HG03095 (cell line): ENCODE results near the gene PMM1.

Experiments used
- ATAC-seq: cut with Tn5 transposase; IDR thresholded peaks from one replicate; pipeline ENCODE4 v1.9.1; 2021; ENCODE audit warnings: moderate library complexity; ENCODE audit not compliant: unreplicated experiment

PMM1 gene

DNA sequence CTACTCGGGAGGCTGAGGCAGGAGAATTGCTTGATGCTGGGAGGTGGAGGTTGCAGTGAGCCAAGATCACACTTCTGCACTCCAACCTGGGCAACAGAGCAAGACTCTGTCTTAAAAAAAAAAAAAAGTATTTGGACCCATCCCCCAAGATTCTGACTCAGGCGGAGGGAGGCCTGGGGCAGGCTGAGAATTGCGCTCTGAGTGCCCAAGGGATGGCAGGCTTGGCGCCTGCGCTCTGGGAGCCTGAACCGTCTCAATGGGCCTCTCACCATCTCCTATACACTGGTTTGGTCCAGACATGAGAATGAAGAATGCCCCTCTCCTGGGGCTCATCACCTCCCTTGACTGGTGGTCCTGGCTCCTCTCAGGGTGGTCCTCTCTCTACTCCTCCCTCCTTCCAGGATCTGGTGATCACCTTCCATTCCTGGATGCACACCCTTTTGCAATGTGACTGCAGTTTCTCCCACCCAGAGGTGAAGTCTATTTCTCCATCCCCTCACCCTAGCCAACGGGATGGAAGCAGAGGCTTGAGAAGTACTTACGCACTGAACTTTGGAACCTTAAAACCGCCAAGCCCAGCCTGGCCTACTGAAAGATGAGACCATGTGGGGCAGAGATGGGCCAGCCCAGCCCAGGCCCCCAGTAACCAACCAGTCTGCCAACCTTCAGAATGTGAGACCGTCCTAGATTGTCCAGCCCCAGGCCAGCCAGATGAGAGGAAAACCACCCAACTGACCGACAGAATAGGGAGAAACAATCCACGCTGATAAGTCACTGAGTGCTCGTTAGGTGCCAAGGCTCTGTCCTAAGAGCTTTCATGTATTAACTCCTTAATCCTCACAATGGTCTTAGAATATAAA, 50.3 kb downstream of the PMM1 start:
- no peak for ATAC-seq

DNA sequence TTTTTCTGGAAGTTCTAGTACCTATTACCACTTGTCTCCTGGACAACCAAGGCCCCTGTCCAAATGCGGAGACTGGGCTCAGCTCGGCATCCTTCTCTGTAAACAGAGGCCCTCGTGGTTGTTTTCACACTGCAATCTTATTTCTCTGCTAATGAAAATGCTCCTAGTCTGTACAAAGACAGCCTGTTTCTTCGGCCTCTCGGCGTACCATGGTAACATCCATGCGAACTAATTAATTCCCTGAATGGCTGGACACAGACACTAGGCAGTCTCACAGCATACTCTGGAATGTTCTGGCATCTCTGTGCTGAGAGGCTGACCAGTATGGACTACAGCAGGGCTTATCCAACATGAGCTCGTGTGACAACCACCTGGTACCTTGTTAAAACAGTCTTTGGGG, 51.1 kb downstream of the PMM1 start:
- no peak for ATAC-seq

DNA sequence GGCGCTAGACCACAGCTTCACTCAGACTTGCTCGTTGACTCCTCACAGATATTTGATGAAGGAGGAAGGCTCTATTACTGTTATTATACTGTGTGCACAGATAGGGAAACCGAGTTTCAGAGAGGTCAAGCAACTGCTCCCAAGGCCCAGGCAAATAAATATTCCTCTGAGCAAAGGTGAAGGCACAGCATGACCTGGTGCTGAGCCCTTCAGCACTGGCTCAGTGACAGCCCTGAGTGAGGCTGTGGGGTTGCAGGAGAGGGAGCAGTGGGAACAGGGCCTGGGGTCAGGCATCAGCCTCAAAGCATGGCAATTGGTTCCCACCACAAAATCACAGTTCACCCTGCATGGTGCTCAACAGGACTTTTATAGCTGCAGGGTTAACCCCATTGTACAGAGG, 52.4 kb downstream of the PMM1 start:
- ATAC-seq: no peak

DNA sequence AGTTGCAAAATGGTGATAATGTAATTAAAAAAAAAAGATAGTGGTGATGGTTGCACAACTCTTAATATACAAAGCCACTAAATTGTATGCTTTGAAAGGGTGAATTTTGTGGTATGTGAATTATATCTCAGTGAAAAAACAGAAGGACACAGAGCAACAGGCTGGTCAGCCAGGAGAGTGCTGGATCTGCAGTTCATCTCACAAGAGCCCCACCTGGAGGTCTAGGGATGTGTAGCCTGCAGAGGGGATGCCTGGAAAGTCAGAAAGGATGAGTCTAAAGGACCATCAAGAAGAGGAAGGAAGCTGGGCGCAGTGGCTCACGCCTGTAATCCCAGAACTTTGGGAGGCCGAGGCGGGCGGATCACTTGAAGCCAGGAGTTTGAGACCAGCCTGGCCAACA, 54.4 kb downstream of the PMM1 start:
- ATAC-seq: no peak

DNA sequence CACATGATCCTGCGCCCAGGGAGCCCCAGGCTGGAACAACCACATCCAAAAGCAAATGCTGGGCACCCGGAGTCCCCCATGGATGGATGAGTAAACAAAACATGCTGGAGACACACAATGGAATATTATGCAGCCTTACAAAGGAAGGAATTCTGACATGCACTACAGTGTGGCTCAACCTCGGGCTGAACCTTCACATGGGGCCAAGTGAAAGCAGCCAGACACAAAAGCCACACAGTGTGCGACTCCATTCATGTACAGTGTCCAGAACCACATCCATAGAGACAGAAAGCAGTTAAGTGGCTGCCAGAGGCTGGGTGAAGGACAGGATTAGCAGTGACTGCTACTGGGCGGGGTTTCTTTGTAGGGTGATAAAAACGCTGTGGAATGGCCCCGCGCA, 55.4 kb downstream of the PMM1 start:
- ATAC-seq: no peak

DNA sequence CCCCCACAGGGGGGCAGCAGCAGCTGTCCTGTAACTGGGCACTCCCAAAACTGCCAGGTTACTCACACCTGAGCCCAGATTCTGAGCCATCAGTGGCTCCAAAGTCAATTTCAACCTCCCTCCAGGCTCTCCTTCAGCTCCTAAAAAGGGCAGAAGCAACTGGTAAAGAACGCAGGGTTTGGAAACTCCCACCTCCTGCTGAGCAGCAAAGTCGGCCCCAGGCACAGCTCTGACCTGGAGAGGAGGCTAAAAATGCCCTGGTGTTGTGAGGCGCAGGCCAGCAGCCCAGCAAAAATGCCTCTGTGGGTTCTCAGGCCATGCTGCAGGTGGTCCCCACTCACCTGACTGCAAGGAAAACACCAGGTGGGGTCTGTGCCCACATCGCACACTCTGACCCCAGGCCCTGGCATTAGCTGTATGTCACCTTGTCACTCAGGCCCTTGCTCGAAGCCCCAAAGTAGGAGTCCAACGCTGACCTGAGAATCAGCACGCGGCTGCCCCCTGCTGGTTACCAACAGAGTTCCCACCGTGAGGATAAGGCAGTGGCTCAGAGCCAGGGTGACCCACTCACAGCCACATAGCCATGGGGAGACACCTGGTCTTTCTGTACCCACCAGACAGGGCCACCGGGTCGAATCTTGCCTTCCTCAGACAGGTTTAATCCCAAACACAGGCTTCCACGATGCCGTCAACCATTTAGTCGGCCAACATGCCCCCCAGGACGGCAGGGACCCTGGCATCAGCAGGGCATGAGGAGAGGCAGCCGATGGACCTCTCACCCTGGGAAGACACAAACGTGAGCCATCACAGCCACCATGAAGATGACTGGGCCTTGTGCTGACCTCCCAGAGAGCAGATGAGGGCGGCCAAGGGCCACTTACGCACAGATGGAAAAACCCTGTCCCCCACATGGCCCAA, 56.5 kb downstream of the PMM1 start:
- no peak for ATAC-seq

DNA sequence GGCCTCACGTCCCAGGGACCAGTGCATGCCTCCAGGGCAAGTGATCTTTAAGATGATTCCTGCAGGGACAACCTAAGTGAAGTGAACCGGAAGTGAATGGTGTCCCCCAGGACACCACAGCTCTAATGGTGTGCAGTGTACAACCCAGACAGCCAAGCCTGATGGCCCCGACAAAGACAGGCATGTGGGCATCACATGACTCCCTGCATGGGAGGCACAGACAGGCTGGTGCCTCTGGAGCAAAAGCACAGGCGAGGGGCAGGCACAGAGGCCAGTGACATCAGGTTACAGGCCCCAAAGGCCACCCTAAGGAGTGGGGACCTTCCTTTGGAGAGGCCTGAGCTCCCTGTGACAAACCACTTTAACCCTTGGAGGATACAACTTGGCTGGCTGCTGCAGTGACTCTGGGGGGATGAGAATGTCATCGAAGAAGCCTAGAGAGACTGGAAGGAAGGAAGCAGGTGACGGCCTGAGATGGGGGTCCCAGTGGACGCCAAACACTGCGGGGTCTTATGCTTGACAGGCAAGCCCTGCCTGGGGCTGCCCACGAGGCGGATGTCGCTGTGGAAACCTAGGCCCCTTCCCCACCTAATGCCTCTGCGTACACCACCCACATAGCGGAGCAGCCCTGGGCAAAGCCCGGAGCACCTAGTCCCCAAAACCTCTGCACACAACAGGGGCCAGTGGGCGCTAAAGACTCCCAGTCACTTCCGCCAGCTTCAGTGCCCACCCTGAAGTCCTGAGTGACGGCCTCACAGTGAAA, 57.7 kb downstream of the PMM1 start:
- ATAC-seq: no peak

GRCh38 chr22:41530890-41531714, 58.5 kb downstream of the PMM1 start:
- ATAC-seq: no peak

DNA sequence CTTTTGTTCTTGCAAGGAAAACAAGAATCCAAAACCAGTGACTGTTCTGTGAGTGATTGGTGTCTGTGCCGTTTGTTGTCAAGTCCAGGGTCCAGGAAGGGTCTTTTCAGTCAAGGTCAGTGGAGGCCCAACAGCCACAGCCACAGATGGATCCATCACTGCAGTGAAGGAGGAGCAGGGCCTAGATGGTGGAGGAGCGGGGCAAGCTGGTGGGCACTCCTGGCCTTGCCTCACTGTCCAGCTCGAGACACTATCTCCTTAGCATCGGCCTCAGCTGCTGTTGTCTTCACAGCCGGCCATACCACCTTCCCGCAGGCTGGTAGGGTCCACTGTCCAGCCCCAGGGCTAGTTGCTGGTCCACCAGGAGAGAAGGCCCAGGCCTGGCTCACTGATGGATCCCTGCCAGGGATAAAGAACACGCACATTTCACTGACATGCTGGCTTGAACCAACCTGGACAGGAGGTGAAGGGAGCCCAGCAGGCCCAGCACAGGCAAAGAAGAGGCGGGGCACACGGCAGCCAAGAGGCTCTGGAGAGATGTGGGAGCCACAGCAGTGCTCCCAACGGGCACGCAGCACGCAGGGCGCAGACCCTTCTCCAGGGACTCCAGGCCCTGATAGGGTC, 60.6 kb downstream of the PMM1 start:
- ATAC-seq: no peak

DNA sequence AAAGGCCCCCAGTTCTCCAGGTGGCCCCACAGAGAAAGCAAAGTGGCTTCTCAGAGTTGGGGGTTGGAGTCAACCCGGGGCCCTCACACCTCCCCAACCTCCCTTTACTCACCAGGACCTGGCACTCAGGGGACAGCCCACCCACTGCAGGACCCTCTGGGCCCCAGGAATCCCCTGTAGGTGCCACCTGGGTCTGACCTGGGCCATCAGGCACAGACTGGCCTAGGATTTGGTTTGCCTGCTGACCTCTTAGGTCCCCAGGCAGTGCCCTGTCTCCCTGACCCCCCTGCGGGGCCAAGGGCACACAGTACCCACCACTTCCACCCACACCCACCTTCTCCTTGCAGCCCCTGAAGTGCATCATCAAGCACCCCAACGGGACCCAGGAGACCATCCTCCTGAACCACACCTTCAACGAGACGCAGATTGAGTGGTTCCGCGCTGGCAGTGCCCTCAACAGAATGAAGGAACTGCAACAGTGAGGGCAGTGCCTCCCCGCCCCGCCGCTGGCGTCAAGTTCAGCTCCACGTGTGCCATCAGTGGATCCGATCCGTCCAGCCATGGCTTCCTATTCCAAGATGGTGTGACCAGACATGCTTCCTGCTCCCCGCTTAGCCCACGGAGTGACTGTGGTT, 61.4 kb downstream of the PMM1 start:
- no peak for ATAC-seq
